MM.1S (cell line): Measurements from ENCODE around the gene PPEF1.

Source experiments
- CTCF ChIP-seq: fragments of 300-600 bp; sonication (generic); IDR thresholded peaks from 2 replicates; pipeline ENCODE4 v1.5.1; 2016; ENCODE audit warnings: antibody characterized with exemption, low read length, mixed read lengths
- EZH2 ChIP-seq: fragments of 300-600 bp; sonication (generic); optimal IDR thresholded peaks from 2 replicates; pipeline ENCODE3; 2017; ENCODE audit warnings: low read depth, mild to moderate bottlenecking, antibody characterized with exemption, low read length, mixed read lengths
- EZH2phosphoT487 ChIP-seq: fragments of 300-600 bp; sonication (generic); IDR thresholded peaks from 2 replicates; pipeline ENCODE4 v1.6.1; 2018; ENCODE audit warnings: antibody characterized with exemption, low read length

- TF ChIP-seq EZH2phosphoT487, result no peak
- no peak for TF ChIP-seq CTCF
- TF ChIP-seq EZH2, result no peak
Observed at GRCh38 chrX:18668071-18668835, 39.2 kb upstream of the PPEF1 start.
